ENCODE data around the gene RHOXF1. TPM values are rescaled to one million over a fixed set of nuclear protein-coding genes. Genes with fewer than 3 reads are reported as not detected.
"Not testable (repeated sequence)": the region's sequence is repeated elsewhere in the genome, so short reads cannot be mapped to it uniquely, and the experiment has no call there.

The RHOXF1 gene
- total RNA-seq, 1 donor from 2014 or later = 0.72 TPM

DNA sequence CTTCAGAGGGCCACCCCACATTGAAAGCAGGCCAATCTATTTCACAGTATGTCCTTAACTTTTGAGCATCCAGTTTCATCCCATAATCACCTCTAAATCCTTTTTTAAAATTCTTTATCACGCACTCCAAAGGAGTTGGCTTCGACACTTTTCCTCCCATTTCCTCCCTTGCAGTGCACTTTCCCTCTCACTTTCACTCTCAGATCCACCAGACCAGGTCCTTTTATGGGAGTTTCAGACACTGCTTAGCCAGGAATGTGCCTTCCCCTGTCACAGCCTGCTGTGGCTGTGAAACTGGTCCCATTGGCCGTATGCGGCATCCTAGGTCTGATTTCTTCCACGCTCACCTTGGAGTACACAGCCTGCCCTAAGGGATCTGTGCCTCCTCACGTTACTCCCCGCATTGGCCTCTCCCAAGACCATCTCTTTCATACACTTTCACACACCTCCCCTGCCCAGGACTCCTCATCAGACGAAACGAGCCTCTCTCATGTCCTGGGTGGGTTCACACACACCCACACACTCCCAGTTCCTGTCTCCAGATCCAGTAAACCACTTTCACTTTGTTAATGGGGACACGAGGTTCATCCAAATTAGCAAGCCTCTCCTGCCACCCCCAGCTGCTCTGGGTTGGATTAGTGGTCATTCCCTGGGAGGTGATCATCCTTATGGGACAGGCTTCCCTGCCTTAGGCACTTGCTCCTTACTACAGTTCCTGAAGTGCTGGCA lies 28.3 kb downstream of the RHOXF1 start:
- no peaks in the 10 kb centered on the region for H3K36me3 ChIP-seq
- no peak for ATAC-seq
- no peaks in the 10 kb centered on the region for H3K27me3 ChIP-seq
- no peaks in the 10 kb centered on the region for H3K9me3 ChIP-seq
- H3K27ac ChIP-seq = no peak overlapping the region
- no peak for TF ChIP-seq CTCF (IDR thresholded peaks at IDR 0.05)
- intact Hi-C loops (cut with DNase I) = no loop called here
- H3K4me3 ChIP-seq = no peak overlapping the region
- no peak for DNase-seq
- no peaks in the 10 kb centered on the region for H3K4me1 ChIP-seq

- H3K4me1 ChIP-seq; intact Hi-C loops (cut with DNase I); H3K27ac ChIP-seq; H3K9me3 ChIP-seq; H3K36me3 ChIP-seq; H3K27me3 ChIP-seq; H3K4me3 ChIP-seq; DNase-seq: not testable (repeated sequence)
- ATAC-seq = peak; percentile 62
Observed at GRCh38 chrX:120085553-120086185, 30.0 kb downstream of the RHOXF1 start.

GRCh38 chrX:120077590-120077989 lies 38.1 kb downstream of the RHOXF1 start, which contains the start of gene RHOXF2B:
Gene RHOXF2B (minus strand): TSS chrX:120077690. CDS start chrX:120077552, 138 bp downstream.
- H3K27me3 ChIP-seq; ATAC-seq; H3K4me1 ChIP-seq; DNase-seq; H3K36me3 ChIP-seq; H3K27ac ChIP-seq; H3K9me3 ChIP-seq; intact Hi-C loops (cut with DNase I); H3K4me3 ChIP-seq: not testable (repeated sequence)

- H3K4me3 ChIP-seq; H3K27me3 ChIP-seq; intact Hi-C loops (cut with DNase I); H3K27ac ChIP-seq; H3K9me3 ChIP-seq; ATAC-seq; H3K36me3 ChIP-seq; H3K4me1 ChIP-seq; DNase-seq: not testable (repeated sequence)
Observed at GRCh38 chrX:120066169-120066568, 49.5 kb downstream of the RHOXF1 start.

Other genes starting within 250 kb of the RHOXF1 start
- 13.6 TPM for gene RNF113A, start 244.2 kb downstream of the RHOXF1 start, total RNA-seq
- gene NDUFA1, start 244.1 kb downstream of the RHOXF1 start, total RNA-seq = 70.4 TPM
- not detected for gene AKAP14, start 220.0 kb downstream of the RHOXF1 start, total RNA-seq
- 7.8 TPM for gene NKAP, start 172.2 kb downstream of the RHOXF1 start, total RNA-seq
- not detected for gene RHOXF2B, start 38.2 kb downstream of the RHOXF1 start, total RNA-seq
- not detected for gene RHOXF2, start 42.7 kb upstream of the RHOXF1 start, total RNA-seq
- 15.3 TPM for gene ZBTB33, start 134.9 kb upstream of the RHOXF1 start, total RNA-seq
- 1.5 TPM for gene TMEM255A, start 195.5 kb upstream of the RHOXF1 start, total RNA-seq
- gene ATP1B4, start 246.2 kb upstream of the RHOXF1 start, total RNA-seq = not detected

All from upper lobe of right lung (tissue), 1 donor.